PFSK-1 (cell line): Measurements from ENCODE around the gene RGS3.

ENCODE experiments used
- FOXP2 ChIP-seq: optimal IDR thresholded peaks from 2 replicates; pipeline ENCODE3; 2011; ENCODE audit warnings: borderline replicate concordance, control low read depth, inconsistent platforms; ENCODE audit not compliant: insufficient read depth; ENCODE audit errors: extremely low read length, extremely low read depth
- POLR2AphosphoS5 ChIP-seq: IDR thresholded peaks from 2 replicates; pipeline ENCODE4 v1.6.1; 2012; ENCODE audit warnings: low read depth, mild to moderate bottlenecking, control low read depth, low read length, moderate library complexity
- SIN3A ChIP-seq: IDR thresholded peaks from 2 replicates; pipeline ENCODE4 v1.6.1; 2012; ENCODE audit warnings: mild to moderate bottlenecking, low read length, moderate library complexity, borderline replicate concordance; ENCODE audit not compliant: insufficient read depth
- TAF1 ChIP-seq: IDR thresholded peaks from 2 replicates; pipeline ENCODE4 v1.6.1; 2012; ENCODE audit warnings: low read length, control low read depth, borderline replicate concordance; ENCODE audit not compliant: insufficient read depth
- TF ChIP-seq, protein P1 (sequence below), 2 experiments: IDR thresholded peaks; 2 replicates each; pipeline versions ENCODE4 v1.6.1 to v1.8.0; 2011 to 2012; ENCODE audit warnings: low read depth in 2 of 2, low read length in 2 of 2, control low read depth in 1 of 2, inconsistent platforms in 1 of 2, mild to moderate bottlenecking in 1 of 2, moderate library complexity in 1 of 2; ENCODE audit not compliant: insufficient read depth in 1 of 2

Gene RGS3

DNA sequence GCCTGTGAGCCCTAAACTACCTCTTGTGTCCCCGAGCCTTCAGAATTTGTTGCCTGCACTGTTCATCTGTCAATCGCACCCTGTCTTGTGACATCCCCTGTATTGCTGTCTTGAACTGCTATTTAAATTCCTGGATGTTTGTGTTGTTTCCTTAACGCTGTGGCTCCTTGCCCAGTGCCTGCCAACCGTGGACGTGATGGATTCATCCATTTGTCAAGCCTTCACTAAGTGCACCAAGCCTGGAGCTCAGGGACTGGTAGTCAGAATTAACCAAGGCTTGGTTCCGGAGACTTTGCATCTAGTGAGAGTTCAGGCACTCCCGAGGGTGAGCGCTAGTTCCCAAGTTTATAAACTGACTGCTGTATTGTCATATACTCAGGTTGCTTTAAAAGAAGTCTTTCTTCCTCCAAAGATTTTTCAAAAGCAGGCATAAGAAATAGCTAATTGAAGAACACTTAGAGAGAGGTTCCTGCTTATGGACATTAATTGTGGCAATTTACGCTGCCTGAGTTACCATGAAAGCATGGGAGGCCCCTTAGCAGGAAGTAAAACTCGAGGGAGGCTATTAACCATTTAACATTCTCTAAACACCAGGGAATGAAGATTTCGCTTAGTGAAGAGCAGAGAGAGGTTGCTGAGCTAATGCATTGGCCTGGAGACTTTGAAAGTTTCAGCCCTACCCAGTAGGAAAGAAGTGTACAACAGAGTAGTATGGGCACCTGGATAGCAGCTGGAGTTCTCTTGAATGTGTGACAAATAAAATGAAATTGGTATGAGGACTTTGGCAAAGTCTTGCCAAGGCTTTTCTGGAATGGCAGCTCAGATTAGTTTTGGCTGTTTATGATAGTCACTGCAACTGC is 29.0 kb downstream of the RGS3 start:
- TF ChIP-seq, protein P1, sequence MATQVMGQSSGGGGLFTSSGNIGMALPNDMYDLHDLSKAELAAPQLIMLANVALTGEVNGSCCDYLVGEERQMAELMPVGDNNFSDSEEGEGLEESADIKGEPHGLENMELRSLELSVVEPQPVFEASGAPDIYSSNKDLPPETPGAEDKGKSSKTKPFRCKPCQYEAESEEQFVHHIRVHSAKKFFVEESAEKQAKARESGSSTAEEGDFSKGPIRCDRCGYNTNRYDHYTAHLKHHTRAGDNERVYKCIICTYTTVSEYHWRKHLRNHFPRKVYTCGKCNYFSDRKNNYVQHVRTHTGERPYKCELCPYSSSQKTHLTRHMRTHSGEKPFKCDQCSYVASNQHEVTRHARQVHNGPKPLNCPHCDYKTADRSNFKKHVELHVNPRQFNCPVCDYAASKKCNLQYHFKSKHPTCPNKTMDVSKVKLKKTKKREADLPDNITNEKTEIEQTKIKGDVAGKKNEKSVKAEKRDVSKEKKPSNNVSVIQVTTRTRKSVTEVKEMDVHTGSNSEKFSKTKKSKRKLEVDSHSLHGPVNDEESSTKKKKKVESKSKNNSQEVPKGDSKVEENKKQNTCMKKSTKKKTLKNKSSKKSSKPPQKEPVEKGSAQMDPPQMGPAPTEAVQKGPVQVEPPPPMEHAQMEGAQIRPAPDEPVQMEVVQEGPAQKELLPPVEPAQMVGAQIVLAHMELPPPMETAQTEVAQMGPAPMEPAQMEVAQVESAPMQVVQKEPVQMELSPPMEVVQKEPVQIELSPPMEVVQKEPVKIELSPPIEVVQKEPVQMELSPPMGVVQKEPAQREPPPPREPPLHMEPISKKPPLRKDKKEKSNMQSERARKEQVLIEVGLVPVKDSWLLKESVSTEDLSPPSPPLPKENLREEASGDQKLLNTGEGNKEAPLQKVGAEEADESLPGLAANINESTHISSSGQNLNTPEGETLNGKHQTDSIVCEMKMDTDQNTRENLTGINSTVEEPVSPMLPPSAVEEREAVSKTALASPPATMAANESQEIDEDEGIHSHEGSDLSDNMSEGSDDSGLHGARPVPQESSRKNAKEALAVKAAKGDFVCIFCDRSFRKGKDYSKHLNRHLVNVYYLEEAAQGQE (IDR thresholded peaks at IDR 0.05; ENCODE audit: insufficient read depth in 1 of 2, low read depth in 2 of 2, low read length in 2 of 2): no peak
- TF ChIP-seq FOXP2 (no peak), TAF1 (no peak), POLR2AphosphoS5 (no peak), SIN3A (no peak)

DNA sequence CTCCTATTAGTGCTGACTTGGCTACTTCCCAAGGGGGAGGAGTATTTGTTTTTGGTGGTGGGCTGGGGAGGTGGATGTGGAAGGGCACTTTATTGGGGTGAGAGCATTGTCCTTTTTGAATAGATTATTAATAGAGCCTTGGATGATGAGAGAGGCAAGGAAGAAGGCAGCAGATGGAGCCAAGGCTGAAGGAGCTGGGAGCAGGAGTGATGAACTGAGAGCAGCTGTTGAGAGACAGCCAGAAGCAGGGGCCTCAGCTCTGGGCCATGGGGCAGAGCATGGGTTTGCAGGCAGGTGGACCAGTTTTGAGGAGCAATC is 29.6 kb downstream of the RGS3 start:
- TF ChIP-seq FOXP2 (no peak), POLR2AphosphoS5 (no peak), TAF1 (no peak), SIN3A (no peak)
- TF ChIP-seq, protein P1 (IDR thresholded peaks at IDR 0.05; ENCODE audit: insufficient read depth in 1 of 2, low read depth in 2 of 2, low read length in 2 of 2): no peak

DNA sequence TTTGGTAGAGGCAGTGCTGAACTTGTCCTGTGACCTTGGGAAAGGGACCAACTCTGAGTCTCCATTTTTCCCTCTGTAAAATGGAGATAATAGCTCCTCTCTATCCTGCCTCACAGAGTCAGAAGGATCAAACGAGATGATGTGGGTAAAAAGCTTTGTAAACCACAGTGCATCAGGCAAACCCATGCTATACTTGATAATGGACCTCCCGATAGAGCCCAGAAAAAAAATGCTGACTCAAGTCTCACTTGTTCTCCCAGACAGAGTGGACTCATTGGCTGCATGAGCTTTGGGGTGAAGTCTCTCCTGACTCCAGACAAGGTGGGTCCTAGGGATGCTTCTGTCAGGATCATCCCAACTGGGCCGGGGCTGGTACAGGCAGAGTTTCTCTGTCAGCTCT is 32.0 kb downstream of the RGS3 start:
- TF ChIP-seq POLR2AphosphoS5: no peak
- TF ChIP-seq FOXP2: no peak
- TF ChIP-seq SIN3A: no peak
- TF ChIP-seq TAF1: no peak
- TF ChIP-seq, protein P1 (IDR thresholded peaks at IDR 0.05; ENCODE audit: insufficient read depth in 1 of 2, low read depth in 2 of 2, low read length in 2 of 2): no peak

DNA sequence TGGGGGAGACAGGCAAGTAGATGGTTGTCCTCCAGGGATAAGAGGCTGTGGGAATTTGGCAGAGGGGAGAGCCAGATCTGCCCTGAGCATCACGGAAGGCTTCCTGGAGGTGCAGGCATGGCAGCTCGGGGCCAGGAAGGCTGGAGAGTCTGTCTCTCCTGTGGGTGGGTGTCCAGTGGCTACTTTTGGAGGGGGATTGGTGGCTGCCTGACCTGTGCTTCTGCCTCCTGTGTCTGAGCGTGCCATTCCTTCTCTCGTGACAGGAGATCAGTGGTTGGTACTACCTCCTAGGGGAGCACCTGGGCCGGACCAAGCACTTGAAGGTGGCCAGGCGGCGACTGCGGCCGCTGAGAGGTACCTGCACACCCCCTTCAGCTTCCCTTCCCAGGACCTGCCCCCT is 33.5 kb downstream of the RGS3 start:
- TF ChIP-seq, protein P1 (IDR thresholded peaks at IDR 0.05; ENCODE audit: insufficient read depth in 1 of 2, low read depth in 2 of 2, low read length in 2 of 2): no peak
- no peak for TF ChIP-seq POLR2AphosphoS5
- no peak for TF ChIP-seq SIN3A
- no peak for TF ChIP-seq FOXP2
- TF ChIP-seq TAF1: no peak
